ENCODE data around the gene FNDC3A.

DNA sequence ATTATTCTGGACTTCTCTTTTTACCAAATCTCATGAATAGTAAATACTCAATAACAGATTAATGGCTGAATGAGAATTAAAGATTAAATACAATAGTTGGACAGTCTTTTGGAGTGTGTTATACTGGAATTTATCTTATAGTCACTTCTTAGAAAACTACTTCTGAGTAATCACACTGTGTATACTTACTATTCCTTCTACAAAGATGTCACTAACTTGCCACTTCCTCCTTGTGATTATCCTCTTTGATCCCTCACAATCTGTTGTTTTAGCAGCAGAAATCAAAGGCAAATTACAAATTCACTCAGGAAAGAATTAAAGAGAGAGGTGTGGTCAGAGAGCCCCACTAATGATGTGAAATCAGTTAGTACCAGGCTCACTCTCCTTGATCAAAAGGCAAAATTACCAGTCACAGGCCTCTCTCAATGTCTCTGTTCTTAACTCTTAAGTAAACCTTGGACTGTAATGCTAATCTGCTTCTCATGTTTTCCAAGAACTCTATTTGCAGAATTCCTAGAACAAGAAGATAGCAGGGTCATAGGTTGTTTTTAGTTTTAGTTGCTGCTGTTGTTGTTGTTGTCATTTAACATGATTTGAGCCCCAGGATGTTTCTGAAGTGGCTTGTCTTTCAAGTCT is 37.3 kb upstream of the FNDC3A start:
- TF ChIP-seq CTCF (IDR thresholded peaks at IDR 0.05) (no peak), POLR2A (IDR thresholded peaks at IDR 0.05) (no peak)

All from heart left ventricle (tissue), 13 donors.